Left ventricle myocardium inferior (tissue), 1 donor: ENCODE measurements around the gene SLC12A4. TPM values are rescaled to one million over a fixed set of nuclear protein-coding genes. Genes with fewer than 3 reads are reported as not detected.

Experiments
- DNase-seq: peaks from one replicate; pipeline ENCODE4 v3.0.0-alpha.2; 2020
- H3K27ac ChIP-seq: fragments of 200-600 bp; replicated peaks from 2 replicates; pipeline ENCODE4 v1.8.0; 2021
- H3K27me3 ChIP-seq: fragments of 200-600 bp; 2 replicates; pipeline ENCODE4 v1.8.0; 2021; ENCODE audit warnings: low read depth
- H3K36me3 ChIP-seq: fragments of 200-600 bp; 2 replicates; pipeline ENCODE4 v1.8.0; 2021
- H3K4me1 ChIP-seq: fragments of 200-600 bp; 2 replicates; pipeline ENCODE4 v1.8.0; 2021
- H3K4me3 ChIP-seq: fragments of 200-600 bp; 2 replicates; pipeline ENCODE4 v1.8.0; 2021; ENCODE audit warnings: mild to moderate bottlenecking, moderate library complexity
- H3K9me3 ChIP-seq: fragments of 200-600 bp; replicated peaks from 2 replicates; pipeline ENCODE4 v1.8.0; 2021
- intact Hi-C: fragments of 100-400 bp; cut with micrococcal nuclease; formaldehyde crosslinking; loops from one replicate; pipeline ENCODE4 v1.11.0; 2022
- total RNA-seq: library from RNA; stranded (reverse); fragmentation: NEBNext Ultra II Directional; extraction: Animal tissue kit (Norgen Biotek cat#: 25700); gene quantifications from one replicate; pipeline ENCODE4 v1.2.1, GENCODE V29; 2021
- TF ChIP-seq, protein P1 (sequence below): fragments of 200-600 bp; IDR thresholded peaks from 2 replicates; pipeline ENCODE4 v1.8.0; 2021; ENCODE audit warnings: antibody characterized with exemption, mild to moderate bottlenecking, borderline replicate concordance
- donor health status: DM: no; HTN: yes; CAD: no; lungs with severe emphysema.

Gene SLC12A4
- total RNA-seq, 1 donor from 2014 or later = 79.2 TPM

DNA sequence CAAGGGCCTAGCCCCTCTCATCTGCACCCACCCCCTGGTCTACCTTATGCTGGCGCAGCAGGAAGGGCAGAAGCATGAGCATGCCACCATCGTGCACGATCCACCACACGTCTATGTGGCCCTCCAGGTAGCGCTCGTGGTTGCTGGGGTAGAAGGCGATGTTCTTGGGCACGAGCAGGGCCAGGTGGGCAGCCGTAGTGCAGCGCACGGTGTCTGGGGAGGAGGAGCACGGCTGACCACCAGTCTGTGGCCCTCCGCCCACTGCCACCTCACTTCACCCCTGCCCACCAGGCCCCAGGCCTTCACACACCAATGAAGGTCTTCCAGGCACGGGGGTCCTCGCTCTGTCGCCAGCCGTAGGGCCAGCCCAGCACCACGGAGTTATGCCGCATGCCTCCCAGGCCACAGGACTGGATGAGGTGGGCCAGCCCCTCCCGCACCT lies 22.3 kb downstream of the SLC12A4 start:
- Histone ChIP-seq H3K4me1 (peaks cover 77% of the 10 kb centered on the region), H3K36me3 (peaks cover 94% of the 10 kb centered on the region), H3K4me3 (no peak overlapping the region), H3K9me3 (no peaks in the 10 kb centered on the region), H3K27ac (peak overlapping the region; percentile 80), H3K27me3 (no peaks in the 10 kb centered on the region)
- intact Hi-C loops = no loop called here
- no peak for DNase-seq
- TF ChIP-seq, protein P1, sequence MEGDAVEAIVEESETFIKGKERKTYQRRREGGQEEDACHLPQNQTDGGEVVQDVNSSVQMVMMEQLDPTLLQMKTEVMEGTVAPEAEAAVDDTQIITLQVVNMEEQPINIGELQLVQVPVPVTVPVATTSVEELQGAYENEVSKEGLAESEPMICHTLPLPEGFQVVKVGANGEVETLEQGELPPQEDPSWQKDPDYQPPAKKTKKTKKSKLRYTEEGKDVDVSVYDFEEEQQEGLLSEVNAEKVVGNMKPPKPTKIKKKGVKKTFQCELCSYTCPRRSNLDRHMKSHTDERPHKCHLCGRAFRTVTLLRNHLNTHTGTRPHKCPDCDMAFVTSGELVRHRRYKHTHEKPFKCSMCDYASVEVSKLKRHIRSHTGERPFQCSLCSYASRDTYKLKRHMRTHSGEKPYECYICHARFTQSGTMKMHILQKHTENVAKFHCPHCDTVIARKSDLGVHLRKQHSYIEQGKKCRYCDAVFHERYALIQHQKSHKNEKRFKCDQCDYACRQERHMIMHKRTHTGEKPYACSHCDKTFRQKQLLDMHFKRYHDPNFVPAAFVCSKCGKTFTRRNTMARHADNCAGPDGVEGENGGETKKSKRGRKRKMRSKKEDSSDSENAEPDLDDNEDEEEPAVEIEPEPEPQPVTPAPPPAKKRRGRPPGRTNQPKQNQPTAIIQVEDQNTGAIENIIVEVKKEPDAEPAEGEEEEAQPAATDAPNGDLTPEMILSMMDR = no peak

DNA sequence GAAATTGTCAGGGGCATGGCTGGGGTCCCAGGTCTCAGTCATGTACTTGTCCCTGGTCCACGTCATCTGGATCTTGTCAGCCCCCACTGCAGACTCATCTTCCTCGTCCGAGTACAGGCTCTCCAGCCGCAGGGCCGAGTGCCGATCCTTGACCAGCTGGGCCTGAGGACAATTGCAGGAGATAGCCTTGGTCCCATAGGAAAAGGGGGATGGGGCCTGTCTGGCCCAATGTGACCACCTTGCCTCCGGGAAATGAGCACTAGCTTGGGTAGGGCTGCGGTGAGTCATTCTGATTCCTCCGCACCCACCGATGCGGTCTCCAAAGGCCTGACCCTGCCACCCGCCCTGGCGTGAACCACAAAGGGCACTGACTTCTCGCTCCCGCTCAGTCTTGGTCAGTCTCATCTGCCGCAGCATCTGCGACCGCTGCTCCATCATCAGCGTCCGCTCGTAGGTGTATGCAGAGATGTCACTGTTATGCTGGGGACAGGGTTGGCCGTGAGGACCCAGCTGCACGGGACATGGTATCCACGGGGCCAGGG lies 23.0 kb downstream of the SLC12A4 start:
- Histone ChIP-seq H3K9me3 (no peaks in the 10 kb centered on the region), H3K36me3 (peaks cover 91% of the 10 kb centered on the region), H3K27ac (peak overlapping the region; percentile 80), H3K4me3 (peak overlapping the region; percentile 3), H3K4me1 (peaks cover 74% of the 10 kb centered on the region), H3K27me3 (no peaks in the 10 kb centered on the region)
- no peak for DNase-seq
- TF ChIP-seq, protein P1 = no peak
- intact Hi-C loops = no loop called here

DNA sequence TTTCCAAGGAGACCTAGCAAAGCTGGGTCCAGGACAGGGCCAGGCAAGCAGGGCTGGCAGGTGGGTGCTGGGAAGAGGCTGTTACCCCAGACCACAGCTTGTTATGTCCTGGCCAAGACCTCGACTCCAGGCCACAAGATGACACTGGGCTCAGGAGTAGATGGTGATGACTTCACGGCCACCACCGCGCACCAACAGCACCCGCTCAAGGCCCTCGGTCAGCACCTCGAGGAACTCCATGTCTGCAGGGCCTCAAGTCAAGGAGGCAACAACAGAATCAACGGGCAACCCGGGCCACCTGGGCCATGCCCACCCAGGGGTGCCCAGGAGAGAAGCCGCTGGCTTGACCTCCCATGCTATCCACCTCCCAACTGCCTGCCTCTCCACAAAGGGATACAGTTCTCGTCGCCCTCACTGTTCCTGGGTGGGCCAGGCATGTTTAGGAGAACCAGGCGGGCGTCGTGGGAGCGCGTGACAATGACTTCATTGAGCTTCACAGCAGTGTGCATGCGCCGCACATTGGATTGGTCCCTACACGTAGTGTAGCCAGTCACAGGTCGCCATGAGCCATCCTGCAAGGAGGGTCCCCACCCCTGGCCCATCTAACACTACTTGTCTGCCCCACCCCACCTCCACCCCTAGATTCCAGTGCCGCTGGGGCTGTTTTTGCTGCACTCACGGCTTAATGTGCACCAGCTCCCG lies 23.6 kb downstream of the SLC12A4 start:
- intact Hi-C loops = no loop called here
- Histone ChIP-seq H3K27me3 (no peaks in the 10 kb centered on the region), H3K27ac (peak overlapping the region; percentile 80), H3K36me3 (peaks cover 89% of the 10 kb centered on the region), H3K4me1 (peaks cover 80% of the 10 kb centered on the region), H3K4me3 (peak overlapping the region; percentile 3), H3K9me3 (no peaks in the 10 kb centered on the region)
- no peak for DNase-seq
- TF ChIP-seq, protein P1 = no peak

DNA sequence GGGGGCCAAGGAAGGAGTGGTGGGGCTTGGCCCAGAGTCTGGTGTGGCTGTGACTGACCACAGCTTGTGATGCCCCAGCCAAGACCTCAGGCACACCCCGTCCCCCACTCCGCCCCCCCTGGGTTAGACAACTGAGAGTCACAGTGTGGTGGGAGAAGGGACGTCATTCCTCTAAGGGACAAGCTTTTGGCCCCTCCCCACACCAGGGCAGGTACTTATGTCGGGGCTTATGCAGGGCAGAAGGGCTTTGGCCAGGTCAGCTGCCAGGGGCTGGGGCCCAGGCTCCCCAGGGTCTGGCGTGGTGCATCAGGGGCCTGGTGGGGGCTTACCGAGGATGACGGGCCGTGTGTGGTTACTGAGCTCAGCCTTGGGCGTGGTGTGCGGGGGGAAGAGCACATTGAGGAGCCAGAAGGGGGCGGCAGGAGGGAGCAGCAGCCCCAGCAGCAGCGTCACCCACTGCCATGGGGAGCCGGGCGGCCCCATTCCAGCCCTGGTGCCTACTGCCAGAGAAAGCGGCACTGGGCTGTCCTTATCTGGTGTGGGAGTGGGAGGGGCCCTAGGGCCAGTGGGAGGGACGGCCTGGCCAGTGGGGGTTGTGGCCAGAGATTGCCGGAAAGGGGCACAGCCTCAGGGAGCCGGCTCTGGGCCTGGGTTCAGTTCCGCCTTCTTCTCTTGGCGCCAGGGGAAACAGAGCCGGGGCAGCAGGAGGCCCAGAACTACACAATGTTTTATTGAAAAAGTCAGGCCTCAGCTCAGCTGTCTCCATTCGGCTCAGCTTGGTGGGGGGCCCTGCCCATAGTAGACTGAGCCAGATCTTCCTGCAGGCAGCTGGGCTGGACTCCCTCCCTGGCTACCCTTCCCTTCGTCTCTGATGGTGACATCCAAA lies 24.6 kb downstream of the SLC12A4 start, which contains the start of gene LCAT:
TSS of gene LCAT (minus strand) at position 502 of the 886 bp plus-strand sequence. CDS start at position 483, 19 bp downstream.
- H3K27ac ChIP-seq = peak within 1 kb of the TSS; percentile 80
- DNase-seq = peak; percentile 69
- no peak within 1 kb of the TSS for H3K4me3 ChIP-seq
- TF ChIP-seq, protein P1 = no peak
- peaks cover 88% of the 10 kb centered on the region for H3K4me1 ChIP-seq
- intact Hi-C loops = no loop called here
- peaks cover 87% of the 10 kb centered on the region for H3K36me3 ChIP-seq
- H3K9me3 ChIP-seq = no peaks in the 10 kb centered on the region
- H3K27me3 ChIP-seq = no peaks in the 10 kb centered on the region

DNA sequence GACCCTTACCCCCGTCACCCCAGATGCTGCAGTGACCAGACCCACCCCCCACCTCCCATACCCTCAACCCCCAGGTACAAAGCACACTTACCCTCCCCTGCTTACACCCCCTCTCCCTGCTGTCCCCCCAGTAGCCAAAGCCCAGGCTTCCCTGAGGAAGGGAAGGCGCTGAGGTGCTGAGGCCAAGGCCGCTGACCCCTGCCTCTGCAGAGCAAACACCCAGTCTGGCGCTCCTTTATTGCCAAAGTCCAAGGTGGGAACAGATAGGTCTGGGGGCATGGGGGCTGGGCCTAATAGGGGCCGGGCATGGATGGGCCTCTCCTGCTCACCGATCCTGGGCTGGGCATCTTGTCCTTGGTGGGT lies 25.2 kb downstream of the SLC12A4 start:
- TF ChIP-seq, protein P1 = no peak
- no peak for DNase-seq
- H3K4me3 ChIP-seq = no peak overlapping the region
- H3K27ac ChIP-seq = peak overlapping the region; percentile 80
- H3K4me1 ChIP-seq = peaks cover 85% of the 10 kb centered on the region
- no peaks in the 10 kb centered on the region for H3K9me3 ChIP-seq
- intact Hi-C loops = no loop called here
- no peaks in the 10 kb centered on the region for H3K27me3 ChIP-seq
- peaks cover 81% of the 10 kb centered on the region for H3K36me3 ChIP-seq
